EL (cell line): Measurements from ENCODE around the gene ZNF367.
"Not testable (repeated sequence)": the region's sequence is repeated elsewhere in the genome, so short reads cannot be mapped to it uniquely, and the experiment has no call there.

Experiments used
- DNase-seq: peaks from one replicate; pipeline ENCODE4 v3.0.0-alpha.2; 2016

ZNF367 gene

DNA sequence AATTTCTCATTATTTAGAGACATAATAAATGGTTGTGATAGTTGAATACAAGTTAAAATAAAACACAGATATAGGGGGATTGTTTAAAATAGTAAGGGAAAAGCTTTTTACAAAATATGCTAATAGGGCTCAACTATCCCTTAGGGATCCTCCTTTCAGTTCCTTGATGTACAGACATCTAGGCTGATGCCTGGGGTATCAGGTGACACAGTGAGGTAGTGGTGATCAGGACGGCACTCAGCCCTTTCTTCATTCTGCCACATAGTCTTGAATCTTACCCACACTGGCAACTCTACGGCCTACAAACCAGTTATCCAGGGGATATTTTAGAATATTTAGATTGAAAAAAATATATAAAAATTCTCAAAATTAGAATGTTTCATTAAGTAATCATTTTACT lies 22.2 kb downstream of the ZNF367 start:
- DNase-seq = no peak

DNA sequence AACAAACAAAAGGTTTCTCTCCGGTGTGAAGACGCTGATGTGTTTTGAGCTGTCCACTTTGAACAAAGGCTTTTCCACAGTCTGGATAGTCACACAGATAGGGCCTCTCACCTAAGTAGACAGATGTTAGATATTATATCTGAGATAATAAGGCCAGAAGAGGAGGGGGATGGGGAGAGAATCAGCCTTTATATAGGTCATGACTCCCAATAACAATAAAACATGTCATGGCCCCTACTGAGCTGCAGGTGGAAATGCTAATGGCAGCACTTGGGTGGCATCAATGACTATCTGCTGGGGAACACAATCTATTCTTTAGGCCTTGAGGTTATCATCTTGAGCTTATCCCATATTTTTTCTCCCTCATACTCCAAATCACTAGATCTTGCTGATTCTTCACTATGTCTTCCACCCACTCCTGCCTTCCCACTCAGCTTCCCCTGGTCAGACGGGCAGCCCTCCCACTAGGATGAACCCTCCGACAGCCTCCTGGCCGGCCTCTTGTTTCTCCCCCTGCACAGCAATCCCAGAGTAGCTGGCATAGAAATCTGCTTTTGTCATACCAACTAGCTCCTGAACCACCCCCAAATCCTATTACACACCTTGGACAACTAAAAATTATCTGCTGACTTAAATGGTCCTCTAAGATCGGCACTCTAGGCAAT lies 23.2 kb downstream of the ZNF367 start:
- DNase-seq = no peak

DNA sequence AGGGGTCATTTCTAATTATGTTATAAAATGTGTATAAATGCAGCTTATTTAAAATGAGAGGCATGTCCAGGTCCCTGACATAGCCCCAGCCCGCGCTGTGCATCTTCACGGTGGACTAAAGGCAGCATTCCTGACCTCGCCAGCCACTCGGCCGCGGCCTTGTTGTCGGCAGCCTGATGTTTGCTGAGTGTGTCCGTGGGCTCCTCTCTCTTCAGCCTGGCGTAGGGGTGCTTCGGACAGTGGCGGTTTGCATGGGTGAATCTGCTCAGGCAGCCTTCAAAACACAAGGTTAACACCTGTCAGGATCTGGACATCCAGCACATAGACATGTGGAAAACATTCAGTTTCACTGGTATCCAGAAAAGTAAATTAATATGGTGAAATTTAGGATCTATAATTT lies 25.9 kb downstream of the ZNF367 start:
- DNase-seq = no peak

DNA sequence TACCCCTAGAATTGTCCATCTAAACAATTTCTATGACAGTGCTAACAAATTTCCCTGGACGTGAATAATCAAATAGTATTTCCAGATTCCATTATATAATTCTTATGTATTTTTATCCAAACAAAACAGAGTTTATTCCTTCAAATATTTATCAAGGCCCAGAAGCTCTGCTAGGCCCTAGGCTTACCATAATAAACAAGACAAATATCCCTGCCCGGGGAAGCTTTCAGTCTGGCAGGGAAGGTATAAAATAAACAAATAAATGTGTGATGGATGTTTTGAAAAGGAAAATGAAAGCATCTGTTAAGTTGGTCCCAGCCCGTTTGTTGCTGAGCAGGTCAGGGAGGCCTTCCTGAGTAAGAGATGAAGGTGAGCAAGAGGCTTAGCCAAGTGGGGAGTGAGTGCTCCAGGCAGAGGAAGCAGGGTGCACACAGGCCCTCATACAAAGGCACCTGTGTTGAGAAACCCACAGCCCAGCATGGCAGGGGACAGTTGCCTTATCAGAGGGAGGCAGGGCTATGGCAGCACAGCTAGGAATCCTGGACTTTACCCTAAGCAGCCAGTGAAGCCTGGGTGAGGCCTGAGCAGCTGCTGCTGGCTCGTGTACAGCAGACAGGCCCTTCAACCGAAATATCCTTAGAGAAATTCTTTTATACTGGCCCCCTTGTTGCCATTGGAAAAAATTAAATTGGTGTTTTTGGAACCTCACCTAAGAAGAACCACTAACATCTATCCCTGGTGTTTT lies 27.0 kb downstream of the ZNF367 start:
- DNase-seq = no peak

DNA sequence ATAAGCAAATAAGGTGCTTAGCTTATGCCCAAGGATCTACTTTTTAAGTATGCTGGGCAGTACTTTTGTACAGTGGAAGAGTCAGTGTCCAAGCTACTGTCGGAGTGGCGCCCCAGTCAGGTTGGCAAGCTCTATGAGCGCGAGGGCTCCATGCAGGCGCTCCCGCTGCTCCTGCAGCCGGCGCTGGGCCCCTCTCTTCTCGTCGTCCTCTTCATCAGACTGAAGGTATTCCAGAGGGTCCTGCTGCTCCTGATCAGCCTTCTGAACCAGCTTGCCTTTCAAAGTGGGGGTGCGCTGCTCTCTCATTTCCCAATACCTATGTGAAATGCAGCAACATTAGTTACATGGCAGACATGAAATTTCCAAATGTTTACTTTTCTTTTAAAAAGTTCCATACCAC lies 30.0 kb downstream of the ZNF367 start:
- no peak for DNase-seq

DNA sequence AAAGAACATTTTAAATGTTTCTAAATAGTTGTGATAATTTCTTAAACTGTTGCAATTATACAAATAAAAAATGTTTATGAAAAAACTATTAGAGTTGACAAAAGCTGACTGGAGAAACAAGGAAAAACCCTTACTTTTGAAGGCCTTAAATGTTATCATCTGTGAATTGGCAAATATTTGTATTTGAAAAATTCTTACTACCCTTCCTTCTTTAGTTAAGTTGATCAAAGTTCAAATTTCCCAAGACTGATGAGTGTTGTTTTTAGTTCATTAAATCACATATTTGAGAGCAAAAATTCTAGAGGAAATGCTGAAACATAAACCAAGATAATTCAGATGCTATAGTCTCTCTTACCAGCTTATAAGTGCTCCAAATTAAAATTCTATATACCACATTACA lies 32.0 kb downstream of the ZNF367 start:
- no peak for DNase-seq

DNA sequence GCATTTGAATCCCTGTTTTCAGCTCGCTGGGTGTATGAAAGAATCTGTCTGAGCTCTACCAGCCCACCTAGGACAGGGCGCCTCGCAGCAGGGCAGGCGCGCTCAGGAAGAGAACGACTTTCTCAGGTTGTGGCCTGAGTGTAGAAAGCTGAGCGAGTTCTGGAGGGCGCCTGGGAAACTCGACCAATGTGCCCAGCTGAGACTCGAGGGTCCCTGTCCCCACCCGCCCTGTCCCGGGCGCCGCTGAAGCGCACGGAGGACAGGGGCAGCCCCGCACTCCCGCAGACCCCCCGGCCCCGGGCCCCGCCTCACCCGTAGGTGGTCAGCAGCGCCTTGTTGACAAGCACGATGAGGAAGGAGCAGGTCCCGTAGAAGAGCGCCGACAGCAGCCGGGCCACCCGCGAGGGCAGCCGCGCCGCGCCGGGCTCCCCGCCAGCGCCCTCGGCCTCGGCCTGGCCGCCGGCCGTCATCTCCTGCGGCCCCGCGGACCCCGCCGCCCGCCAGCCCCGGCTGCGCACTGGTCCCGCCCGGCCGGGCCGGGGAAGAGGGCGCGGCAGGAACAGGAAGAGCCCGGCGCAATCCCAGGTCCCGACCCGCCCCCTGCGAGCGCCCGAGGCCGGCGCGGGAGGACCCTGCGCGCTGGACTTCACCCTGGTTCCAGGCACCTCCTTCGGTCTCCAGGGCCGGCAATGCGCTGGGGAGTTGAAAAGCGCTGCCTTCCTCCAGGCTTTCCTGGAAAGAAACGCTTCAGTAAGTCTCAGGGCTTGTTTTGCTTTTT lies 34.8 kb downstream of the ZNF367 start, which contains the start of gene SLC35D2:
SLC35D2 (minus strand) TSS at position 547 of the 778 bp plus-strand sequence; CDS start at position 470, 77 bp downstream.
- DNase-seq = peak; percentile 76

DNA sequence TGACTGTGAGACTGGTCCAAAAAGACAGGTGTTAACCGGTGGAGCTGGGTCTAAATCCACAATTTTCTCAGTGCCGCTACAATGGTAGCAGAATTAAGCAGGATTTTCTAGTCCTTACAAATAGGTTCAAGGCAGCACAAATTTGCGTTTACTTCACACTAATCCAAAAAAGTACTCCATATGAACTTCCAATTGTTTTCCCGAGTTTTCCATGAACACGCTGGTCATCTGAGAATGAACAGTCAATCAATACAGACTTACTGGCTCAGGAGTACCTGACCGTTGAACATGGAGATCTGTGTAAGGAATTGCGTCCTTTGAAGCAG lies 35.4 kb downstream of the ZNF367 start:
- no peak for DNase-seq

DNA sequence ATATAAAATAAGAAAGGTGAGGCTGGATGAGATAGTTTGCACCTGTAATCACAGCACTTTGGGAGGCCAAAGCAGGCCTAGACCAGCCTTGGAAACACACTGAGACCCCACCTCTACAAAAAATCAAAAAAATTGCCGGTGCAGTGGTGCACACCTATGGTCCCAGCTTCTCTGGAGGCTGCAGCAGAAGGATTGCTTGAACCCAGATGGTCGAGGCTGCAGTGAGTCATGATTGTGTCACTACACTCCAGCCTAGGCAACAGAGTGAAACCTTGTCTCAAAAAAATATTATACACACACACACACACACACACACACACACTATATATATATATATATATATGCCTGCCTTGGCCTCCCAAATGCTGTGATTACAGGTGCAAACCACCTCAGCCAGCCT lies 36.0 kb downstream of the ZNF367 start:
- peak; percentile 56 for DNase-seq

DNA sequence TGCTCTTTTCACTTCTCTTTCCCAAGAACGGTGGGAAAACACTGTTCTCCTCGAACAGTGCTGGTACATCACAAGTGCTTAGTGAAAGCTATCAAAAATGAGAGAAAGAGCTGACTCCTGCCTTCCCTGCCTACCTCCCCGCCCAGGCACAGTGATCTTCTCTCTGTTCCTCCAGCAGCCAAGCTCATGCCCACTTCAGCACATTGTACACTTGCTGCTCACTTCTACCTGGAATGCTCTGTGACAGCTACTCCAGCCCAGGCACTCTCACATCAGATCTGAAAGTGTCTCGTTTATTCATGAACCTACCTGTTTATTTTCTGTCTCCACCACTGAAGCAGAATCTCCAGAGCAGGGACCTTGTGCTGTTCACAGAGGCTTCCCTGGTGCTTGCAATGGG lies 36.5 kb downstream of the ZNF367 start:
- DNase-seq = no peak

DNA sequence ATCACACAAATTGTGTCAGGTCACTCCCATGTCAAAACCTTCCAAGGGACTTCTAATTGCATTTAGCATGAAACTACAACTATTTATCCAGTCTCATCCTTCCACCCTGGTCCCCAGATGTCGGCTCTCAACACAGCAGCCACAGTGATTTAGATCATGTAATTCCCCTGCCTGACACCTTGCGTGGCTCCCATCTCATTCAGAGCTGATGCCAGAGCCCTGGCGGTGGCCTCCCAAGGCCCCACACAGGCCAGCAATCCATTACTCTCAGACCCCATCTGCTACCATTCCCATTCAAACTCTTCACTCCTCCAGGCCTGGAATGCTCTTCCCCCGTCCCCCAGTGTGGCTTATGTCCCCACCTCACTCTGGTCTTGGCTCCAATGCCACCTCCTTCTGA lies 37.0 kb downstream of the ZNF367 start:
- DNase-seq = no peak

DNA sequence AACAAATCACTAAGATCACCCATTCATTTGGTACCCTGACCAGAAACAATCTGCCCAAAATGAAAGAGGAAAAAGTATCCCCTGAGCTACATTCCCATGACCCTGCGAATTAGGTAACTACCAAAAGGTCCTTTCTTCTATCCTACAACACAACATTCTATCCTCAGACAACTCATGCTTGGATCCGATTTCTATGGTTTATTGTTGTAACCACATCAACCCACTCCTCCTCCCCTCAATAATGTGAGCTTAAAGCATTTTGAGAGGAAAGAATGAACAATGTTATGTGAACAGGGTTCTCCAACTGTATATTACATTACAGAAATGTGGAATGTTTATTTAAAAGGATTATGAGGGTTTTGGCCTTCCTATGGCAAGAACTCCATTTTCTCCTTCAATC lies 38.7 kb downstream of the ZNF367 start:
- no peak for DNase-seq

DNA sequence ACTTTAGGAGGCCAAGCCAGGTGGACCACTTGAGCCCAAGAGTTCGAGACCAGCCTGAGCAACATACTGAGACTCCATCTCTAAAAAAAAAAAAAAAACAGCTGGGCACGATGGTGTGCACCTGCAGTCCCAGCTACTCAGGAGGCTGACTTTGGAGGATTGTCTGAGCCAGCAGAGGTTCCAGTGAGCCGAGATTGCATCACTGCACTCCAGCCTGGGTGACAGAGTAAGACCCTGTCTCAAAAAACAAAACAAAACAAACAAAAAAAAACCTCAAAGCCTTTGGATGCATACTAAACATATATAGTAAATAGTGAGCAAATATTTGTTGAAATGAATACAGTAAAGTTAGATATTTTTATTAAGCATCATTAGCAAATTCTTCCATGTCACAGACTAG lies 40.0 kb downstream of the ZNF367 start:
- no peak for DNase-seq

DNA sequence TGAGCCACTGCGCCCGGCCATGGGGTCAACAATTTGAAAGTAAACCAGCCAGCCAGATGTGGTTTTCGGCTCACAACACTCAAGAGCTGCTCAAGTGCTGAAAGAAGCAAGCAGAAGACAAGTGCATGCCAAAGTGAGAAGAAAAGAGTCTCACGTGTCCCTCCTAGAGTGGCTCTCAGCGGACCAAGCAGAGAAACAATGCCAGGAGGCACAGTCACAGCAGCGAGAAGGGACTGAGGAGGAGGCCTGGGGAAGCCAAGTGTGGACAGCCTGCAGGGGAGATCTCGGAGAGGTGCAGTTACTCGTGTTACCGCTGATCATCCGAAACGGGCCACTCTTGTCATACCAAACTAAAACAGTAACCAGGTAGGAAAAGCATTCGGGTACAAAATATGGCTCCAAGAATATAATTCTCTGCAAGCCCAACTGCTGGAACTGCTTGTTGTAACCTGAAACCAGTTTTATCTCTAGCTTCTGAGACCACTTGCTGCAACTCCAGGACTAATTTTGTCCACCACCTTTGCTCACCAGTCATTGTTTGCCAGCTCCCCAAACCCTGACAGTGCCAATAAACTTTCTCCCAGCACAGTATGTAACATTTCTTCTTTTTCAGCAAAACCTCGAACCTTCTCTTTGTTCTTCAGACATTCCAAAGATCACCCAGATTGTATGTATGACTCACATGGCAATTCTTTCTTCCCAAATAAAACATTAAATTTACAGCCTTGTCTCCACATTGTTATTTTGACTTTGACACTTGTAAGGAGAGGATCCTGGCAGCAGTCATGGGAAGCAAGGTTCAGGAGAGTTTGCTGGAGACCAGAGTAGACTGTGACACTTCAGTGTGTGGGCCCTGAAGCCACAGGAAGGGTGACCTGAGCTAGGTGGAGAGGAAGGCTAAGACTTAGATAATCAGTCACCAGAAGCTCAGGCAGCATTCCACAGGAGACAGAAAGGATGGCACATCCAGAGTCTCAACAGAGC lies 41.0 kb downstream of the ZNF367 start:
- DNase-seq = peak; percentile 56

DNA sequence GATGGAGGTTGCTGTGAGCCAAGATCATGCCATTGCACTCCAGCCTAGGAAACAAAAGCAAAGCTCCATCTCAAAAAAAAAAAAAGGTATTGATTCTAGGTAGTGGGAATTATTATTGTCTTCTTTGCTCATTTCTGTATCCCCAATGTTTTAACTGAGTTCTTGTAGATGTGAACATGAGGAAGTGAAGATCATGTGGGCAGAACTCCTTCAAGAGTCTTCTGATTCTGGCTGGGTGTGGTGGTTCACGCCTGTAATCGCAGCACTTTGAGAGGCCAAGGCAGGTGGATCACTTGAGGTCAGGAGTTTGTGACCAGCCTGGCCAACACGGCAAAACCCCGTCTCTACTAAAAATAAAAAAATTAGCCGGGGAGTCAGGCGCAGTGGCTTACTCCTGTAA lies 42.7 kb downstream of the ZNF367 start:
- not testable (repeated sequence) for DNase-seq

DNA sequence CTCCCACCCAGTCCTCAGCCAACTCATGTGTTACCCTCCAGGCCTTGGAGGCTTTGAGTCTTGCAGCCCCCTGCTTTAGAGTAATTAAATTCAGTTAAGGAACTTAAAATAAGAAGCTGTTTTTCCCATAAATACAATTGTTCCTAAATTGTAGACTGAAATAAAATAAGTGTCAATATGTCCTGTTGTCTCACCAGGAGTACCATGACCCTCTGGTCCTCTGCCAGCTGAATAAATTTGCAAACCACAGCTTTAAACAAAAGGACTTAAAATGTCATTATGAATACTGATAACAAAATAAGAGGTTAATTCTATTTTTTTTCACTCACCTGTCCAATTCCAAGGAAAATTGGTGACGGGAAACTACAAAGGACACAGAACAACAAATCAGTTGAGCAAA lies 50.2 kb downstream of the ZNF367 start:
- no peak for DNase-seq

DNA sequence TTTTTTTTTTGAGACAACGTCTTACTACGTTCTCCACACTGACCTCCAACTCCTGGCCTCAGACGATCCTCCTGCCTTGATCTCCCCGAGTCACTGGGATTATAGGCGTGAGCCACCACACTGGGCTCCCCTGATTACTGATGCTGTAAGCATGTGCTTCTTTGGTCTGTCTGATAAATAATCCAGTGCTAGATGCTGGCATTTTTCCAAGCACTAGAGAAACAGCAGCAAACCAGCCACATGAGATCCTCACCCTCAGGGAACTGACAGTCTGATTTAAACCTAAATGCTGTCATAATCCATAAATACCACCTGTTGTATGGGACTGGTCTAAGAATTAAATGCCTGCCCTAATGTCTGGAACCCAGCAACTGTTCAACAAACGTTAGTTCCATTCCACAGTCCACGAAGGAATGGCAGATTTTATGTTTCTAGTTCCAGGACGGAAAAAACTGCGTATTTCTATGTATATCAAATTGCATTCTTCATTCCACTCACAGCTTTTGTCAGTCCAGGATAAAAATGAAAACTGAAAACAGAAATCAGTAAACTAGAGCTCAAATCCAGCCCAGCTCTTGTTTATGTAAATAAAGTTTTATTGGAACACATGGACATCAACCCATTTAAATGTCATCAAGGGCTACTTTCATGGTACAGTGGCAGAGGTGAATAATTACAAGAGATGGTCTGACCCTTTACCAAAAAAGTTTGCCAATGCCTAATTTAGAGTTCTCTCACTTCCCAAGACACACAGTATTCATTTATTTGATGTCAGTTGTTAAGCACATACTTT lies 54.8 kb downstream of the ZNF367 start:
- no peak for DNase-seq

DNA sequence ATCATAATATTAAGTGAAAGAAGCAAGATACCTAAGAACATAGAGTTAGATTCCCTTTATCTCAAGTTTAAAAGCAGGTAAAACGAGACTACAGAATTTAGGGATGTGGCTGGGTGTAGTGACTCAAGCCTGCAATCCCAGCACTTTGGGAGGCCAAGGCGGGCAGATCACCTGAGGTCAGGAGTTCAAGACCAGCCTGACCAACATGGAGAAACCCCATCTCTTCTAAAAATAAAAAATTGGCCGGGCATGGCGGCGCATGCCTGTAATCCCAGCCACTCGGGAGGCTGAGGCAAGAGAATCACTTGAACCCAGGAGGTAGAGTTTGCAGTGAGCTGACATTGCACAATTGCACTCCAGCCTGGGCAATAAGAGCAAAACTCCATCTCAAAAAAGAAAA lies 56.1 kb downstream of the ZNF367 start:
- not testable (repeated sequence) for DNase-seq

DNA sequence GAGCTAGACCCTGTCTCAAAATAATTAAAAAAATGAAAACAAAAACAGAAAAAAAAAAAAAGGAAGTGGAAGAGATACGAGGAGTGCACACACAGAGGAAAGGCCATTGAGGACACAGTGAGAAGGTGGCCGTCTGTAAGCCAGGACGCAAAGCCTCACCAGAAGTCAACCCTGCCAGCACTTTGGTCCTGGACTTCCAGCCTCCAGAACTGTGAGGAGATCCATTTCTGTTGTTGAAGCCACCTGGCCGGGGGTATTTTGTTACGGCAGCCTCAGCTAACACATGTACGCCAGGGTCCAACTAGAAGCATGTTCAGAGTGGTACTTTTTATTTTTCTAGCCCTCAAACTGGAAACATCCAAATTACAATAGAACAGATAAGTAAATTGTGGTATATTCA lies 56.5 kb downstream of the ZNF367 start:
- DNase-seq = no peak

DNA sequence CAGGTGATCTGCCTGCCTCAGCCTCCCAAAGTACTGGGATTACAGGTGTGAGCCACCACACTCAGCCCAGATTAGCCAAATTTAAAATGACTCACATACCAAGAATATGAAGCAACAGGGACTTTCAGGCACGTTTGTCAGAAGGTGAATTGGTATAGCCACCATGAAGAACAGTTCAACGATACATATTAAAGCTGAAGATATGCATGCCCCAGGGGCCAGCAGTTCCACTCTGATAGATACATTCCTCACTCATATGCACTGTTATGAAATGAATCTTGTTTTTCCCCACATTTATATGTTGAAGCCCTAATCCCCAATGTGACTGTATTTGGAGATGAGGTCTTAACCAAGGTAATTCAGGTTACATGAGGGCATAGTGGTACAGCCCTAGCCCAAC lies 57.2 kb downstream of the ZNF367 start:
- no peak for DNase-seq

DNA sequence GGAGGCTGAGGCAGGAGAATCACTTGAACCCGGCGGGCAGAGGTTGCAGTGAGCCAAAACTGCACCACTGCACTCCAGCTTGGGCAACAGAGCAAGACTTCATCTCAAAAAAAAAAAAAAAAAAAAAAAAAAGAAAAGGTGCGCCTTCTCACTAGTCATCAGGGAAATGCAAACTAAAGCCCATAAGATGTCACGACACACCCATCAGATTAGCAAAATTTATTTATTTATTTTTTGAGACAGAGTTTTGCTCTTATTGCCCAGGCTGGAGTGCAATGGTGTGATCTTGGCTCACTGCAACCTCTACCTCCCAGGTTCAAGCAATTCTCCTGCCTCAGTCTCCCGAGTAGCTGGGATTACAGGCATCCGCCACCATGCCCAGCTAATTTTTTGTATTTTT lies 57.6 kb downstream of the ZNF367 start:
- not testable (repeated sequence) for DNase-seq

DNA sequence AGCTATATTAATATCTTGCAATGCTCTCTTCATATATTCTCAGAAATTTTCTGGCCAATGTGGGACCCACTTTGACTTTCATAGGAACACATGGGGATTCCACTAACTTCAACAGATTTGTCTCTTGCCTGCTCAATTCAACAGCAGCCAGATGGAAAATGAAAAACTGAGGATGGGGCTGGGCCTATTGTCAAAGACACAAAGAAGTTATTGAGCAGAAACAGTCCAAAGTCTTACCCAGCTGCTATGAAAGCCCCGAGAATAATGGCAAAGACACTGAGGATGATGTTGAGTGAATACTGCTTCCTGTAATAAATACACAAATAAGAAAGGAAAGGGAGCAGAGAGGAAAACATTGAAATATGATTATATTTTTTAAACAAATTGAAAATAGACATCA lies 67.3 kb downstream of the ZNF367 start:
- DNase-seq = no peak
